ENCODE measurements around the gene CTTNBP2.

CTTNBP2 gene, protein sequence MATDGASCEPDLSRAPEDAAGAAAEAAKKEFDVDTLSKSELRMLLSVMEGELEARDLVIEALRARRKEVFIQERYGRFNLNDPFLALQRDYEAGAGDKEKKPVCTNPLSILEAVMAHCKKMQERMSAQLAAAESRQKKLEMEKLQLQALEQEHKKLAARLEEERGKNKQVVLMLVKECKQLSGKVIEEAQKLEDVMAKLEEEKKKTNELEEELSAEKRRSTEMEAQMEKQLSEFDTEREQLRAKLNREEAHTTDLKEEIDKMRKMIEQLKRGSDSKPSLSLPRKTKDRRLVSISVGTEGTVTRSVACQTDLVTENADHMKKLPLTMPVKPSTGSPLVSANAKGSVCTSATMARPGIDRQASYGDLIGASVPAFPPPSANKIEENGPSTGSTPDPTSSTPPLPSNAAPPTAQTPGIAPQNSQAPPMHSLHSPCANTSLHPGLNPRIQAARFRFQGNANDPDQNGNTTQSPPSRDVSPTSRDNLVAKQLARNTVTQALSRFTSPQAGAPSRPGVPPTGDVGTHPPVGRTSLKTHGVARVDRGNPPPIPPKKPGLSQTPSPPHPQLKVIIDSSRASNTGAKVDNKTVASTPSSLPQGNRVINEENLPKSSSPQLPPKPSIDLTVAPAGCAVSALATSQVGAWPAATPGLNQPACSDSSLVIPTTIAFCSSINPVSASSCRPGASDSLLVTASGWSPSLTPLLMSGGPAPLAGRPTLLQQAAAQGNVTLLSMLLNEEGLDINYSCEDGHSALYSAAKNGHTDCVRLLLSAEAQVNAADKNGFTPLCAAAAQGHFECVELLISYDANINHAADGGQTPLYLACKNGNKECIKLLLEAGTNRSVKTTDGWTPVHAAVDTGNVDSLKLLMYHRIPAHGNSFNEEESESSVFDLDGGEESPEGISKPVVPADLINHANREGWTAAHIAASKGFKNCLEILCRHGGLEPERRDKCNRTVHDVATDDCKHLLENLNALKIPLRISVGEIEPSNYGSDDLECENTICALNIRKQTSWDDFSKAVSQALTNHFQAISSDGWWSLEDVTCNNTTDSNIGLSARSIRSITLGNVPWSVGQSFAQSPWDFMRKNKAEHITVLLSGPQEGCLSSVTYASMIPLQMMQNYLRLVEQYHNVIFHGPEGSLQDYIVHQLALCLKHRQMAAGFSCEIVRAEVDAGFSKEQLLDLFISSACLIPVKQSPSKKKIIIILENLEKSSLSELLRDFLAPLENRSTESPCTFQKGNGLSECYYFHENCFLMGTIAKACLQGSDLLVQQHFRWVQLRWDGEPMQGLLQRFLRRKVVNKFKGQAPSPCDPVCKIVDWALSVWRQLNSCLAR (N-terminal part only)
- total RNA-seq: 0 to 2.2 reads per million in 2 donors

DNA sequence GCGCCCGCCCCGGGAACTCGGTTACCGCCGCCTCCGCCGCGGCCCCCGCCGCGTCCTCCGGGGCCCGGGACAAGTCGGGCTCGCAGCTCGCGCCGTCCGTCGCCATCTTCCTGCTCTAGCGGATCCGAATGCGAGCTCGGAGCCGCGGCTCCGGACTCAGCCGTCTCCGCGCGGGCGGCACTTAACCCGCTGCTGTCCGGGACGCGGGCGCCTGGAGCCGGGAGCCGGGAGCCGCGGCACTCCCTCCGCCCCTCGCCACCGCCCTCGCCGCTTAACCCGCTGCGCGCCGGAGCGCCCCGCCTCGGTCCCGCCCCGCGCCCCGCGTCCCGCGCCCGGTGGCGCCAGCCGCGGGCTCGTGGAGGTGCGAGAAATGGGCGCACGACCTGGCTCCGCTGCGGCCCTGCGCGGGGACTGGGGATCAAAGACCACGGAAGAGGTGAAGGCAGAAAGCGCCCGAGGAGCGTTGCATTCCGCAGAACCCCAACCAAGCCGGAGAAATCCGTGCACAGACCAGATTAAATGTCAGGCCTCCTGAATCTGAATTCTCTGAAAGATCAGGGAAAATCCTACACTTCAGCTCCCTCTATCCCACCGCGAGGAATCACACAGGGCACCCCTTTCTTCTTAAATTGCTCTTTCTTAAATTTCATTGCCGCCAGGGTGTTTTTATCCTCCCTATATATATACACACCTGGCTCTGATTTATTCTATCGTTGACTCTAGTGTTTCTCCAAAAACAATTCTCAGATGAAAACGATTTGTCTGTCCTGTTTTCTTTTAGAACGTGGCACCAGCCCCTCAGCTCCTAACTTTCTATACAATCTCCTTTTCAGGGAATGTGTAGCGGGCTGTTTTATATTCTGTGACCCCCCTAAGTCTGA lies at the start of gene CTTNBP2:
CTTNBP2 (minus strand) TSS at position 132 of the 881 bp plus-strand sequence; CDS start at position 106, 26 bp downstream.
- DNase-seq: no peak

- no peak for DNase-seq
Observed at GRCh38 chr7:117916309-117916708, 43.1 kb upstream of the CTTNBP2 start.

DNA sequence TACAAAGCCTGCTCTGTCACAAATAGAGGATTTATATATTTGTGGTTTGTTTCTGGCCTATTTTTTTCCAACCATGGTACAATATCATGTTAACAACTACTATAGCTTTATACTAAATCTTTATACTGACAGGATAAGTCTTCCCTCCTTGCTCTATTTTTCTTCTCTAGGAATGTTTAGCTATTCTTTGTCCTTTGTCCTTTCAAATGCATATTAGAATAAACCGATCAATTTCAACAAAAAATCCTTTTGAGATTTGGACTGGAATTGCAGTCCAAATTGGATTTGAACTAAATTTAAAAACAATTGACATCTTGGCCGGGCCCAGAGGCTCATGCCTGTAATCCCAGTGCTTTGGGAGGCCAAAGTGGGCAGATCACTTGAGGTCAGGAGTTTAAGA lies 39.2 kb upstream of the CTTNBP2 start:
- no peak for DNase-seq

DNA sequence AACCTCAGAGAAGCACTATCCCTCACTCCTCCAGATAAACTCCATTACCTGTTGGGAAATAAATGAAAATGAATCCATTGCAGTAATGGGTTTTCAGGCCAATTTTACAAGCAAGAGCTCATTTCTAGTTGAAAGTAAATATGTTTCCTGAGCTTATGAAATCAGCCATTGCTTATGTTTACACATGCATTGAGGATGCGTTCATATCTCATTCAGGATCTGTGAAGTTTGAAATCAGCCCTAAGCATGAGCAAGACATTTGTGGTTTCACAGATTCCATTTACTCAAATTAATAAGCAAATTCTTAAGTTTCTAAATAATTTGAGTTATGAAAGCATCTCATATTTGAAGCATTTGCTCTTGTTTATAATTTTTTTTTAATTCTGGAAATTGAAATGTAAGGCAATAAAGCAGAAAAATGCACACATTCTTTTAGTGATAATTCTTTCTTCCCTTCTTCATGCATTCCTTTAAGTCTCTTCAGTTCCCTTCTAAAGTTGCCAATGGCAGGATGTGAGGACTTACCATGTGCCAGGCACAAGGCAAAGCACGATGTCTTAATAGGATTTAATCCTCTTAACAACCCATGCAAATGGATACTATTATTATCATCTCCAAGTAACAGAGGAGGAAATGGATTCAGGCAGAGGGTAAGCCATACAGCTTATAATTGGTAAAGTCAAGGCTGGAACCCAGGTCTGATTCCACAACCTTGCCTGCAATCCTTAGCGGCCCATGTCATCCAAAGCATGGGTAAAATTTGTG lies 35.0 kb upstream of the CTTNBP2 start:
- no peak for DNase-seq

GRCh38 chr7:117907049-117907640 lies 33.9 kb upstream of the CTTNBP2 start:
- DNase-seq: no peak

- no peak for DNase-seq
Observed at GRCh38 chr7:117902314-117902889, 29.2 kb upstream of the CTTNBP2 start.

- no peak for DNase-seq
Observed at GRCh38 chr7:117901089-117901797, 28.0 kb upstream of the CTTNBP2 start.

GRCh38 chr7:117896339-117896738 lies 23.1 kb upstream of the CTTNBP2 start:
- DNase-seq: no peak

GRCh38 chr7:117895276-117895675 lies 22.0 kb upstream of the CTTNBP2 start:
- no peak for DNase-seq

DNA sequence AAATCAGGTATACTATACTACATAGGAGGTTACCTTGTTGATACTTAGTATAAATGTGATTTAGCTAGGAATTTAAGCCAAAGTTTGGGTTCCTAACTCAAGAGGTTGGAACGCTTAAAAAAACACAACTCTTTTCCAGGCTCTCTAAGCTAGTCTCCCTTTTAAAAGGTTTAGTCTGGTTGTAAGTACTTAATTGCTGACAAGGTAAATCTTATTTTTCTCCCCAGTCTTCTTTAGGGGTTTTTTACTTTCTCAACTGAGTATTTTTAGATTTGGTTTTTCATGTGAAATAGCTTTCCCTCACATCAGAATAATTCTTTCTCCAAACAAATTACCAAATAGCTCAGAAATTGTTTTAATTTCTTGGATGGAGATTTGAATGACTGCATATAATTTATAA lies 20.8 kb upstream of the CTTNBP2 start:
- no peak for DNase-seq

DNA sequence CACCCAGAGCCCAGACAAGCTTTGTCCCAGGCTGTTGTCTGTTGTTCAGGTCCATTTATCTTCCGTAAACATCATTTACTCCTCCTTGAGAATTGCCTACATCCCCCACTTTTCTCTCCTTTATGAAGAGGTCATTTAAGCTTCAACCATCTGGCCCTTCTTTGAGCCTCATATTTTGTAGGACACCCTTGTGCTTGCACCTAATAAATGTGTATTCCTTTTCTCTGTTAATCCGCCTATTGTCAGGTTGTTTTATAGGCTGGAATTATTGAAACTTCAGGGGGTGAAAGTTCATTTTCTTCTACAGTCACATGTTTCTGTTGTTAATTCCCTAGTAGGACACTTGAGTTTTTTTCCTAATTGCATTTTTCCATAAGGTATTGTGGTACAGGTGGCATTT lies 19.6 kb upstream of the CTTNBP2 start:
- no peak for DNase-seq

- DNase-seq: no peak
Observed at GRCh38 chr7:117889611-117890010, 16.4 kb upstream of the CTTNBP2 start.

DNA sequence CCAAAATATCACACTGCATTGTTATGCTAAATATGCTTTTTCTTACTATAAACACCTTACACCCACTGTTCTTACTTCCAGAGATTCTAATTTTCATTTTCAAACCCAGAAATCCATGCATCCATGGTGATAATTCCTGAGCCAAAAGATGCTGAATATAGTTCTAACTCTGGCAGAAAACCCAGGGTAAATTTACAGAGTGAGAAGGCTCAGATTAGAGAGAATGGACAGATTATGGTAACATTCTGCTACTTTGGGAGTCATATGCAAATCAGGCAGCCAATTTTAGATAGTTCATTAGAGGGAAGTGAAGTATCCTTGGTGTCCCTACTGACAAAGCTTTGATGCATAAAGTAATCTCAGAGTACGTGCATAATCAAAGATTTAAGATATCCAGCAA lies 15.4 kb upstream of the CTTNBP2 start:
- no peak for DNase-seq

- no peak for DNase-seq
Observed at GRCh38 chr7:117882594-117882993, 9.4 kb upstream of the CTTNBP2 start.

DNA sequence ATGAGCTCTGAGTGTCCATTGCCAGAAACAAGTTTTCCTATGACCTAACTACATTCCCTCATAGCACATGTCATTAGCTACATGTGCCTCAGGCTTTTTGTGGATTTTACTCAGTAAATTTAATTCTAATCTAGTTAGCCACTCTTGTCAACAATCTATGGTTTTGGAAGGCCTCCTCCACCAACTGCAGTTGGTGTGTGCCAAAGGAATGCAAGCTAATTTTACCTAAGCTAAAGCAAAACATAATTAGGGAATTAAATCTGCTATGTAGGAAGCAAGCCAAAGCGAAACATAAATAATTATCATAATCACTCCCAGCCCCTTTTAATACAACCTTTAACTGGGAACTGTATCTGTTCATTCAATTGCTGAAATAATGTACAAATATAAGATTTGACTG lies 3.5 kb upstream of the CTTNBP2 start:
- DNase-seq: no peak

GRCh38 chr7:117875566-117875965 lies 2.3 kb upstream of the CTTNBP2 start:
- DNase-seq: no peak

DNA sequence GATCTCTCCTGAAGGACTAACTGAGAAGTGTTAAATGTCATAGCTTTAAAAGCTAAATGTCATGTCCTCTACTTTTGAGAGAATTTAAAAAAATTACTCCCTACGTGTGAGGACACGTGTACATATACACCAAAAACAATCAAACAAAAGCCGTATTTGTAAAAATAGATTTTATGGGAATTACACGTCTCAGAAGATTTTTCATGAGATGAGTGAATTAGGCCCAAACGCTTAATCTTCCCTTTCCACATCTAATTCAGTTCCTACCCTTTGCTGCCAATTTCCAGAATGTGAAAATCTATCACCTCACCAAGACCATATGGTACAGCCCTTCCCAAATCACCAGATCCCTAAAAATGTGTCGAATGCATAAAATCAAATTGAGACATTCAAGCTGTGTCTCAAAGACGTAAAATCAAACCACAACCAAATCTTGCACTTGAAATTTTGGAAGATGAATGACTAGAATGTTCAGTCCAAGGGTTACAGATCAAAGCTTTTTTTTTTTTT lies 1.0 kb upstream of the CTTNBP2 start:
- no peak for DNase-seq

GRCh38 chr7:117872561-117873309 lies 506 bp downstream of the CTTNBP2 start:
- no peak for DNase-seq

Measured in activated gamma-delta T cell (primary cell).